Stimulated activated CD8-positive, alpha-beta memory T cell treated with anti-CD3 and anti-CD28 coated beads, Interleukin-12 subunit alpha, Interleukin-12 subunit beta, amount 100 ng/mL, for 1 hour (primary cell): ENCODE data around the gene STMND1.

Source experiments
- DNase-seq: peaks from one replicate; pipeline ENCODE4 v3.0.0-alpha.2; 2020; ENCODE audit warnings: low read depth

The STMND1 gene

GRCh38 chr6:17098538-17098937, 3.3 kb upstream of the STMND1 start:
- DNase-seq, result no peak

- no peak for DNase-seq
Observed at GRCh38 chr6:17099401-17100059, 2.3 kb upstream of the STMND1 start.

- DNase-seq, result no peak
Observed at GRCh38 chr6:17100806-17101205, 1.0 kb upstream of the STMND1 start.

GRCh38 chr6:17102258-17102870, 514 bp downstream of the STMND1 start:
- DNase-seq, result no peak

- DNase-seq, result no peak
Observed at GRCh38 chr6:17103715-17104114, 1.9 kb downstream of the STMND1 start.

GRCh38 chr6:17107863-17108262, 6.0 kb downstream of the STMND1 start:
- DNase-seq, result no peak

GRCh38 chr6:17115251-17116116, 13.6 kb downstream of the STMND1 start:
- DNase-seq, result no peak

GRCh38 chr6:17116117-17116440, 14.2 kb downstream of the STMND1 start:
- DNase-seq, result no peak

- DNase-seq, result no peak
Observed at GRCh38 chr6:17120019-17120418, 18.2 kb downstream of the STMND1 start.

- DNase-seq, result no peak
Observed at GRCh38 chr6:17125407-17125806, 23.6 kb downstream of the STMND1 start.

GRCh38 chr6:17130786-17131185, 28.9 kb downstream of the STMND1 start:
- no peak for DNase-seq

- DNase-seq, result no peak
Observed at GRCh38 chr6:17132967-17133366, 31.1 kb downstream of the STMND1 start.

- DNase-seq, result no peak
Observed at GRCh38 chr6:17138033-17138432, 36.2 kb downstream of the STMND1 start.

GRCh38 chr6:17144016-17144415, 42.2 kb downstream of the STMND1 start:
- DNase-seq, result no peak

- no peak for DNase-seq
Observed at GRCh38 chr6:17149571-17149970, 47.7 kb downstream of the STMND1 start.

- DNase-seq, result no peak
Observed at GRCh38 chr6:17150096-17150495, 48.2 kb downstream of the STMND1 start.

GRCh38 chr6:17151888-17152287, 50.0 kb downstream of the STMND1 start:
- no peak for DNase-seq

GRCh38 chr6:17152703-17153102, 50.9 kb downstream of the STMND1 start:
- DNase-seq, result no peak

- DNase-seq, result peak; percentile 45
Observed at GRCh38 chr6:17156112-17156921, 54.5 kb downstream of the STMND1 start.

- DNase-seq, result no peak
Observed at GRCh38 chr6:17156966-17157365, 55.1 kb downstream of the STMND1 start.

- no peak for DNase-seq
Observed at GRCh38 chr6:17157617-17158016, 55.8 kb downstream of the STMND1 start.

GRCh38 chr6:17159240-17159639, 57.4 kb downstream of the STMND1 start:
- no peak for DNase-seq
